C4-2B (cell line): ENCODE measurements around the gene STAC2.

Experiments
- CTCF ChIP-seq: fragments of 450-650 bp; conservative IDR thresholded peaks from 2 replicates; pipeline ENCODE4 v1.5.1; 2017; ENCODE audit warnings: mild to moderate bottlenecking
- ZFX ChIP-seq: fragments of 450-650 bp; IDR thresholded peaks from 2 replicates; pipeline ENCODE4 v1.6.1; 2017

DNA sequence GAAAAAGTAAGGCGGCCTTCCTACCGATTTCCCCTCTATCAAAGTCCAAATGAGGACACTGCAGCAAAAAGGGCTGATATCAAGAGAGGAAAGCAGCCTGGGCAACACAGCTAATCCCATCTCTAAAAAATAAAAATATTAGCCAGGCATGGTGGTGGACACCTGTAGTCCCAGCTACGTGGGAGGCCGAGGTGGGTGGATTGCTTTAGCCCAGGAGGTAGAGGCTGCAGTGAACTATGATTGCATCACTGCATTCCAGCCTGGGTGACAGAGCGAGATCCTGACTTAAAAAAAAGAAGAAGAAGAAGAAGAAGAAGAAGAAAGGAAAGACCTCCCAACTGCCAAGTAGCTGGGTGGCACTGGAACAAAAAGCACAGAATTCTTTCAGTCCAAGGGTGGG is 42.7 kb downstream of the STAC2 start:
- no peak for TF ChIP-seq CTCF
- no peak for TF ChIP-seq ZFX
